Kidney epithelial cell (primary cell): ENCODE data around the gene TMSB4Y. TPM values are rescaled to one million over a fixed set of nuclear protein-coding genes. Genes with fewer than 3 reads are reported as not detected.

Source experiments
- DNase-seq: peaks from one replicate; pipeline ENCODE4 v3.0.0-alpha.2; 2010; ENCODE audit warnings: low read depth
- H3K27me3 ChIP-seq: 2 replicates; pipeline ENCODE4 v1.6.0; 2011; ENCODE audit warnings: low read length; ENCODE audit not compliant: control insufficient read depth, insufficient read depth
- H3K36me3 ChIP-seq: 2 replicates; pipeline ENCODE4 v1.5.1; 2011; ENCODE audit warnings: low read length; ENCODE audit not compliant: control insufficient read depth, insufficient read depth
- H3K4me3 ChIP-seq: 2 replicates; pipeline ENCODE4 v1.5.1; 2011; ENCODE audit warnings: low read depth, mild to moderate bottlenecking, control low read depth, low read length
- CTCF ChIP-seq: IDR thresholded peaks from 2 replicates; pipeline ENCODE4 v1.5.1; 2011; ENCODE audit warnings: mild to moderate bottlenecking, moderate library complexity, low read length, control low read depth, inconsistent platforms; ENCODE audit not compliant: insufficient read depth, poor library complexity, severe bottlenecking
- total RNA-seq: library from RNA; depleted of rRNA; stranded (reverse); fragments of >200 nt; gene quantifications from 2 replicates; pipeline ENCODE4 v1.2.3, GENCODE V29; 2015

Gene TMSB4Y
- 1.8 and 2.6 TPM in 2 replicates for total RNA-seq

GRCh38 chrY:13703568-13703968 lies at the start of gene TMSB4Y:
Gene TMSB4Y, plus strand, starts transcription at chrY:13703899.
- Histone ChIP-seq H3K36me3 (no peaks in the 10 kb centered on the region), H3K4me3 (no peak within 1 kb of the TSS), H3K27me3 (no peaks in the 10 kb centered on the region)
- no peak for DNase-seq
- TF ChIP-seq CTCF, result no peak

GRCh38 chrY:13664162-13664561 lies 39.5 kb upstream of the TMSB4Y start:
- H3K27me3 ChIP-seq, result no peaks in the 10 kb centered on the region
- TF ChIP-seq CTCF, result no peak
- H3K36me3 ChIP-seq, result no peaks in the 10 kb centered on the region
- no peak overlapping the region for H3K4me3 ChIP-seq
- no peak for DNase-seq

- H3K27me3 ChIP-seq, result no peaks in the 10 kb centered on the region
- no peak overlapping the region for H3K4me3 ChIP-seq
- no peak for TF ChIP-seq CTCF
- no peak for DNase-seq
- H3K36me3 ChIP-seq, result no peaks in the 10 kb centered on the region
Measured at GRCh38 chrY:13671122-13671521, 32.6 kb upstream of the TMSB4Y start.

- DNase-seq, result no peak
- Histone ChIP-seq H3K27me3 (no peaks in the 10 kb centered on the region), H3K36me3 (no peaks in the 10 kb centered on the region), H3K4me3 (no peak overlapping the region)
- no peak for TF ChIP-seq CTCF
Measured at GRCh38 chrY:13702276-13702675, 1.4 kb upstream of the TMSB4Y start.

- no peak for TF ChIP-seq CTCF
- H3K4me3 ChIP-seq, result no peak overlapping the region
- no peaks in the 10 kb centered on the region for H3K36me3 ChIP-seq
- DNase-seq, result no peak
- no peaks in the 10 kb centered on the region for H3K27me3 ChIP-seq
Measured at GRCh38 chrY:13704121-13704930, 627 bp downstream of the TMSB4Y start.

GRCh38 chrY:13705197-13705596 lies 1.5 kb downstream of the TMSB4Y start:
- no peak for TF ChIP-seq CTCF
- H3K4me3 ChIP-seq, result no peak overlapping the region

More at GRCh38 chrY:13705197-13705596, 1.5 kb downstream of the TMSB4Y start:
- Histone ChIP-seq H3K27me3 (no peaks in the 10 kb centered on the region), H3K36me3 (no peaks in the 10 kb centered on the region)
- no peak for DNase-seq
